Measurements from ENCODE around the gene BCAS3.
"Not testable (repeated sequence)": the region's sequence is repeated elsewhere in the genome, so short reads cannot be mapped to it uniquely, and the experiment has no call there.

Gene BCAS3

GRCh38 chr17:61359513-61359912, 681.9 kb downstream of the BCAS3 start:
- H3K9me3 ChIP-seq (ENCODE audit: control insufficient read depth, low read length); H3K4me3 ChIP-seq (ENCODE audit: extremely low read depth, insufficient read depth, low read length, poor library complexity, severe bottlenecking); H3K36me3 ChIP-seq (ENCODE audit: control insufficient read depth, insufficient read depth, low read length); H3K27ac ChIP-seq (ENCODE audit: low read depth, low read length, severe bottlenecking); H3K4me1 ChIP-seq (ENCODE audit: control insufficient read depth, insufficient read depth, low read length, poor library complexity, severe bottlenecking): not testable (repeated sequence)
- WGBS, 2 experiments (ENCODE audit: insufficient coverage in 2 of 2) = 81 to 83% methylated on average over 8 to 9 of the region's 9 CpGs

- Histone ChIP-seq H3K4me1 (ENCODE audit: control insufficient read depth, insufficient read depth, low read length, poor library complexity, severe bottlenecking) (no peaks in the 10 kb centered on the region), H3K9me3 (ENCODE audit: control insufficient read depth, low read length) (no peaks in the 10 kb centered on the region), H3K27ac (ENCODE audit: low read depth, low read length, severe bottlenecking) (no peak overlapping the region), H3K4me3 (ENCODE audit: extremely low read depth, insufficient read depth, low read length, poor library complexity, severe bottlenecking) (no peak overlapping the region), H3K36me3 (ENCODE audit: control insufficient read depth, insufficient read depth, low read length) (no peaks in the 10 kb centered on the region)
- WGBS, 2 experiments (ENCODE audit: insufficient coverage in 2 of 2) = 81 to 85% methylated on average over 2 to 3 of the region's 3 CpGs
Observed at GRCh38 chr17:61360318-61360943, 682.8 kb downstream of the BCAS3 start.

GRCh38 chr17:61361084-61361483, 683.4 kb downstream of the BCAS3 start:
- 83 to 89% methylated on average over 1 of the region's 2 CpGs for WGBS, 2 experiments (ENCODE audit: insufficient coverage in 2 of 2)
- no peaks in the 10 kb centered on the region for H3K4me1 ChIP-seq (ENCODE audit: control insufficient read depth, insufficient read depth, low read length, poor library complexity, severe bottlenecking)

GRCh38 chr17:61362396-61362795, 684.7 kb downstream of the BCAS3 start:
- no peaks in the 10 kb centered on the region for H3K9me3 ChIP-seq (ENCODE audit: control insufficient read depth, low read length)
- WGBS, 2 experiments (ENCODE audit: insufficient coverage in 2 of 2) = 75 to 77% methylated on average over 4 to 5 of the region's 5 CpGs
- no peaks in the 10 kb centered on the region for H3K4me1 ChIP-seq (ENCODE audit: control insufficient read depth, insufficient read depth, low read length, poor library complexity, severe bottlenecking)

More at GRCh38 chr17:61361084-61361483, 683.4 kb downstream of the BCAS3 start:
- Histone ChIP-seq H3K36me3 (ENCODE audit: control insufficient read depth, insufficient read depth, low read length) (no peaks in the 10 kb centered on the region), H3K4me3 (ENCODE audit: extremely low read depth, insufficient read depth, low read length, poor library complexity, severe bottlenecking) (no peak overlapping the region), H3K9me3 (ENCODE audit: control insufficient read depth, low read length) (no peaks in the 10 kb centered on the region), H3K27ac (ENCODE audit: low read depth, low read length, severe bottlenecking) (no peak overlapping the region)

GRCh38 chr17:61362852-61363600, 685.4 kb downstream of the BCAS3 start:
- no peak overlapping the region for H3K4me3 ChIP-seq (ENCODE audit: extremely low read depth, insufficient read depth, low read length, poor library complexity, severe bottlenecking)
- 91 to 95% methylated on average over 7 to 8 of the region's 9 CpGs for WGBS, 2 experiments (ENCODE audit: insufficient coverage in 2 of 2)
- no peak overlapping the region for H3K27ac ChIP-seq (ENCODE audit: low read depth, low read length, severe bottlenecking)
- no peaks in the 10 kb centered on the region for H3K9me3 ChIP-seq (ENCODE audit: control insufficient read depth, low read length)
- H3K4me1 ChIP-seq (ENCODE audit: control insufficient read depth, insufficient read depth, low read length, poor library complexity, severe bottlenecking) = no peaks in the 10 kb centered on the region
- H3K36me3 ChIP-seq (ENCODE audit: control insufficient read depth, insufficient read depth, low read length) = no peaks in the 10 kb centered on the region

More at GRCh38 chr17:61362396-61362795, 684.7 kb downstream of the BCAS3 start:
- Histone ChIP-seq H3K27ac (ENCODE audit: low read depth, low read length, severe bottlenecking) (no peak overlapping the region), H3K36me3 (ENCODE audit: control insufficient read depth, insufficient read depth, low read length) (no peaks in the 10 kb centered on the region), H3K4me3 (ENCODE audit: extremely low read depth, insufficient read depth, low read length, poor library complexity, severe bottlenecking) (no peak overlapping the region)

GRCh38 chr17:61363601-61364462, 686.2 kb downstream of the BCAS3 start:
- WGBS, 2 experiments (ENCODE audit: insufficient coverage in 2 of 2) = 93 to 96% methylated on average over 8 to 10 of the region's 13 CpGs
- H3K27ac ChIP-seq (ENCODE audit: low read depth, low read length, severe bottlenecking) = no peak overlapping the region

GRCh38 chr17:61364463-61364846, 686.8 kb downstream of the BCAS3 start:
- WGBS, 2 experiments (ENCODE audit: insufficient coverage in 2 of 2) = 93 to 100% methylated on average over 2 to 3 of the region's 3 CpGs
- Histone ChIP-seq H3K36me3 (ENCODE audit: control insufficient read depth, insufficient read depth, low read length) (no peaks in the 10 kb centered on the region), H3K4me1 (ENCODE audit: control insufficient read depth, insufficient read depth, low read length, poor library complexity, severe bottlenecking) (no peaks in the 10 kb centered on the region), H3K27ac (ENCODE audit: low read depth, low read length, severe bottlenecking) (no peak overlapping the region), H3K9me3 (ENCODE audit: control insufficient read depth, low read length) (no peaks in the 10 kb centered on the region), H3K4me3 (ENCODE audit: extremely low read depth, insufficient read depth, low read length, poor library complexity, severe bottlenecking) (no peak overlapping the region)

More at GRCh38 chr17:61363601-61364462, 686.2 kb downstream of the BCAS3 start:
- H3K4me1 ChIP-seq (ENCODE audit: control insufficient read depth, insufficient read depth, low read length, poor library complexity, severe bottlenecking) = no peaks in the 10 kb centered on the region
- H3K36me3 ChIP-seq (ENCODE audit: control insufficient read depth, insufficient read depth, low read length) = no peaks in the 10 kb centered on the region
- H3K4me3 ChIP-seq (ENCODE audit: extremely low read depth, insufficient read depth, low read length, poor library complexity, severe bottlenecking) = no peak overlapping the region
- H3K9me3 ChIP-seq (ENCODE audit: control insufficient read depth, low read length) = no peaks in the 10 kb centered on the region

GRCh38 chr17:61366076-61366714, 688.5 kb downstream of the BCAS3 start:
- H3K9me3 ChIP-seq (ENCODE audit: control insufficient read depth, low read length) = no peaks in the 10 kb centered on the region
- H3K4me1 ChIP-seq (ENCODE audit: control insufficient read depth, insufficient read depth, low read length, poor library complexity, severe bottlenecking) = no peaks in the 10 kb centered on the region
- WGBS, 2 experiments (ENCODE audit: insufficient coverage in 2 of 2) = 94 to 100% methylated on average over 5 to 7 of the region's 8 CpGs
- H3K27ac ChIP-seq (ENCODE audit: low read depth, low read length, severe bottlenecking) = no peak overlapping the region
- H3K36me3 ChIP-seq (ENCODE audit: control insufficient read depth, insufficient read depth, low read length) = no peaks in the 10 kb centered on the region
- no peak overlapping the region for H3K4me3 ChIP-seq (ENCODE audit: extremely low read depth, insufficient read depth, low read length, poor library complexity, severe bottlenecking)

GRCh38 chr17:61366715-61367413, 689.2 kb downstream of the BCAS3 start:
- Histone ChIP-seq H3K36me3 (ENCODE audit: control insufficient read depth, insufficient read depth, low read length) (no peaks in the 10 kb centered on the region), H3K27ac (ENCODE audit: low read depth, low read length, severe bottlenecking) (no peak overlapping the region), H3K4me3 (ENCODE audit: extremely low read depth, insufficient read depth, low read length, poor library complexity, severe bottlenecking) (no peak overlapping the region), H3K9me3 (ENCODE audit: control insufficient read depth, low read length) (no peaks in the 10 kb centered on the region), H3K4me1 (ENCODE audit: control insufficient read depth, insufficient read depth, low read length, poor library complexity, severe bottlenecking) (no peaks in the 10 kb centered on the region)
- 75 to 76% methylated on average over 19 of the region's 19 CpGs for WGBS, 2 experiments (ENCODE audit: insufficient coverage in 2 of 2)

All from mesodermal cell (in vitro differentiated cells).